PC-9 (cell line): ENCODE results near the gene IDI1. TPM values are rescaled to one million over a fixed set of nuclear protein-coding genes. Genes with fewer than 3 reads are reported as not detected.

Experiments
- BruUV-seq: library from RNA; stranded (reverse); fragments of 400-500 nt; replicated peaks from 2 replicates; lab custom pipeline; 2021; lab: Mats Ljungman, UMichigan
- CTCF ChIA-PET: fragments of 300-600 bp; sonication (Branson Sonifier 250); formaldehyde crosslinking; loops from one replicate; lab custom pipeline; 2022; ENCODE audit warnings: antibody characterized with exemption; lab: Charles Lee
- POLR2A ChIA-PET: fragments of 300-600 bp; sonication (Branson Sonifier 250); formaldehyde crosslinking; loops from one replicate; lab custom pipeline; 2022; ENCODE audit warnings: antibody characterized with exemption; ENCODE audit not compliant: unreplicated experiment; lab: Charles Lee
- DNase-seq, 2 experiments: peaks; one replicate each; pipeline versions ENCODE4 v3.0.0 to v3.0.0-alpha.2; 2015 to 2022; ENCODE audit warnings: mixed read lengths in 1 of 2
- H2AFZ ChIP-seq: fragments of 200-600 bp; sonication (generic); 2 replicates; pipeline ENCODE4 v1.8.1; 2017; ENCODE audit warnings: antibody characterized with exemption
- H3F3A ChIP-seq: fragments of 200-600 bp; sonication (generic); 2 replicates; pipeline ENCODE4 v1.8.1; 2017; ENCODE audit warnings: antibody characterized with exemption, mild to moderate bottlenecking, low read depth; ENCODE audit not compliant: insufficient read depth
- H3K27ac ChIP-seq: fragments of 200-600 bp; sonication (generic); 2 replicates; pipeline ENCODE4 v1.6.1; 2016; ENCODE audit warnings: mixed run types
- H3K27me3 ChIP-seq: fragments of 200-600 bp; sonication (generic); 2 replicates; pipeline ENCODE4 v1.6.1; 2016; ENCODE audit warnings: low read depth, mixed run types; ENCODE audit not compliant: insufficient read depth
- H3K36me3 ChIP-seq: fragments of 200-600 bp; sonication (generic); 2 replicates; pipeline ENCODE4 v1.6.1; 2016; ENCODE audit warnings: low read depth, mixed run types
- H3K4me1 ChIP-seq: fragments of 200-600 bp; sonication (generic); replicated peaks from 2 replicates; pipeline ENCODE4 v1.6.1; 2016; ENCODE audit warnings: mixed run types; ENCODE audit not compliant: insufficient read depth
- H3K4me2 ChIP-seq: fragments of 200-600 bp; sonication (generic); 2 replicates; pipeline ENCODE4 v1.6.1; 2017; ENCODE audit warnings: mixed run types
- H3K4me3 ChIP-seq: fragments of 200-600 bp; sonication (generic); 2 replicates; pipeline ENCODE4 v1.6.1; 2016; ENCODE audit warnings: mixed run types
- H3K79me2 ChIP-seq: fragments of 200-600 bp; sonication (generic); 2 replicates; pipeline ENCODE4 v1.6.1; 2017; ENCODE audit warnings: low read depth, mixed run types
- H3K9me2 ChIP-seq: fragments of 200-600 bp; sonication (generic); 2 replicates; pipeline ENCODE4 v1.8.1; 2017; ENCODE audit warnings: mild to moderate bottlenecking; ENCODE audit not compliant: insufficient read depth
- H3K9me3 ChIP-seq: fragments of 200-600 bp; sonication (generic); 2 replicates; pipeline ENCODE4 v1.8.1; 2016; ENCODE audit warnings: low read depth; ENCODE audit not compliant: insufficient read depth
- H4K20me1 ChIP-seq: fragments of 200-600 bp; sonication (generic); 2 replicates; pipeline ENCODE4 v1.8.1; 2017; ENCODE audit not compliant: insufficient read depth
- EZH2 ChIP-seq: fragments of 200-600 bp; sonication (generic); IDR thresholded peaks from 2 replicates; pipeline ENCODE4 v1.8.0; 2017; ENCODE audit warnings: antibody characterized with exemption, low read depth
- intact Hi-C: fragments of 100-400 bp; cut with micrococcal nuclease; formaldehyde crosslinking; loops from one replicate; pipeline ENCODE4 v1.10.0; 2022; ENCODE audit not compliant: unreplicated experiment
- total RNA-seq: library from RNA; stranded (reverse); gene quantifications from 2 replicates; pipeline ENCODE4 v1.2.3, GENCODE V29; 2021
- TF ChIP-seq, protein P1 (sequence below): fragments of 200-600 bp; sonication (generic); conservative IDR thresholded peaks from 2 replicates; pipeline ENCODE4 v1.6.1; 2017; ENCODE audit warnings: mixed run types, antibody characterized with exemption, mild to moderate bottlenecking, moderate library complexity

IDI1 gene
- total RNA-seq, 1 experiment from 2014 or later = 57.7 TPM

DNA sequence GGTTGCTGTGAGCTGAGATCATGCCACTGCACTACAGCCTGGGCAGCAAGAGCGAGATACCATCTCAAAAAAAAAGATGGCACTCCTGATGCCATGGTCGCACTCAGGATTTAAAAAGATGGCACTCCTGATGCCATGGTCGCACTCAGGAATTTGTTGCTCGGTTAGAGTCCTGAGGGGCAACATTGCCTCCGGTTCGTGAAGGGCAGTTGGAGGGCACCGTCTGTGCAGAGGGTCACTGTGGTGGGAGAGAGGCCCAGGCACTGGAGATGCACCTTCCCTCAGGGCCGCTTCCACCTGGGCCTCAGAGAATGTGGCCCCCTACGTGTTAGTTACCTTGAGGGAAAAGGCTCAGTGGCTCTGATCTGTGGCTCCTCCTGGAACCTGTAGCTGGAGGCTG, 42.3 kb downstream of the IDI1 start:
- no peak overlapping the region for H3K27ac ChIP-seq
- no TSS peak for BruUV-seq
- no peak for DNase-seq
- H3K9me3 ChIP-seq = no peaks in the 10 kb centered on the region
- H4K20me1 ChIP-seq = peaks cover 28% of the 10 kb centered on the region
- H3K9me2 ChIP-seq = no peaks in the 10 kb centered on the region
- H2AFZ ChIP-seq = no peak overlapping the region
- ChIA-PET POLR2A (no interaction called here), CTCF (no interaction called here)
- H3K4me1 ChIP-seq = no peaks in the 10 kb centered on the region
- H3F3A ChIP-seq = no peaks in the 10 kb centered on the region
- H3K79me2 ChIP-seq = peaks cover 15% of the 10 kb centered on the region
- H3K27me3 ChIP-seq = no peaks in the 10 kb centered on the region
- no peak overlapping the region for H3K4me3 ChIP-seq
- H3K36me3 ChIP-seq = peaks cover 26% of the 10 kb centered on the region
- intact Hi-C loops = no loop called here
- TF ChIP-seq, protein P1, sequence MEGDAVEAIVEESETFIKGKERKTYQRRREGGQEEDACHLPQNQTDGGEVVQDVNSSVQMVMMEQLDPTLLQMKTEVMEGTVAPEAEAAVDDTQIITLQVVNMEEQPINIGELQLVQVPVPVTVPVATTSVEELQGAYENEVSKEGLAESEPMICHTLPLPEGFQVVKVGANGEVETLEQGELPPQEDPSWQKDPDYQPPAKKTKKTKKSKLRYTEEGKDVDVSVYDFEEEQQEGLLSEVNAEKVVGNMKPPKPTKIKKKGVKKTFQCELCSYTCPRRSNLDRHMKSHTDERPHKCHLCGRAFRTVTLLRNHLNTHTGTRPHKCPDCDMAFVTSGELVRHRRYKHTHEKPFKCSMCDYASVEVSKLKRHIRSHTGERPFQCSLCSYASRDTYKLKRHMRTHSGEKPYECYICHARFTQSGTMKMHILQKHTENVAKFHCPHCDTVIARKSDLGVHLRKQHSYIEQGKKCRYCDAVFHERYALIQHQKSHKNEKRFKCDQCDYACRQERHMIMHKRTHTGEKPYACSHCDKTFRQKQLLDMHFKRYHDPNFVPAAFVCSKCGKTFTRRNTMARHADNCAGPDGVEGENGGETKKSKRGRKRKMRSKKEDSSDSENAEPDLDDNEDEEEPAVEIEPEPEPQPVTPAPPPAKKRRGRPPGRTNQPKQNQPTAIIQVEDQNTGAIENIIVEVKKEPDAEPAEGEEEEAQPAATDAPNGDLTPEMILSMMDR = no peak
- no peak for TF ChIP-seq EZH2
- no peak overlapping the region for H3K4me2 ChIP-seq

DNA sequence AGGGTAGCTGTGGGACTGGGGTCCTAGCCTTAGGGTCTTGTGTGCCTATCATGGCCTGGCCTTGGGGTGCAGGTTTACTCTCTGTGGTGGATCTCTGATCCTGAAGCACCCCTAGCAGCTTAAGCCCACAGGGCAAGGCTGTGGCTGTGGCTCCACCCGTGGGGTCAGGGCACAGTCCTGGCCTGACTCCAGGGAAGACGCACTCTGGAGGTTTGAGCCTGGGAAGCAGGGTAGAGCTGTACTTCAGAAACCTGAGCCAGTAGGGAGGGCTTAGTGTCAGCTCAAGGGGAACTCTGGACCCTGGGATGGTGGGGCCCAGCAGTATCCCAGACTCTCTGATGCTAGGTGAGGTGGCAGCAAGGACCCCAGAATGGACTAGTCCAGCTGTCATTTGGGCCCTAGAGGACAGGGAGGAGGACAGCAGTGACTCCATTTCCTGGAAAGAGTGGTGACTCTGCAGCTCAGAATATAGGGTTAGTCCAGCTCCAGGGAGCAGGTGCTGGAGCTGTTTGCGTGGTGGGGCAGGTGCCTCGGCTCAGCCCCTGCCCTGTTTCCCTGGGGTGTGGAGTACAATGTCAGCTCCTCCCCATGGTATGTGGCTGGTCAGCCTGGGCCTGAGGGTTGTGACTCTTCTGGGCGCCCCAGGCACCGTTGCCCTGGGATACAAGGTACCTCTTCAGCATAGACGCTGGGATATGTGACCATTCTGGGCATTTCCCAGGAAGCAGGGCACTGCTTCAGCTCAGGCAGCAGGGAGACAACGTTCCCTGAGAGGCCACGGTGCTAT, 44.8 kb downstream of the IDI1 start:
- TF ChIP-seq, protein P1 = no peak
- no peak for TF ChIP-seq EZH2
- no peak overlapping the region for H3K4me3 ChIP-seq
- H3K36me3 ChIP-seq = peaks cover 27% of the 10 kb centered on the region
- no TSS peak for BruUV-seq
- no peaks in the 10 kb centered on the region for H3K9me2 ChIP-seq
- H3K9me3 ChIP-seq = no peaks in the 10 kb centered on the region
- no peak overlapping the region for H3K4me2 ChIP-seq
- 0 out of 2 replicates have a peak, but pooled peaks cover 3% of the 10 kb centered on the region for H3F3A ChIP-seq
- peaks cover 17% of the 10 kb centered on the region for H3K79me2 ChIP-seq
- no peak for DNase-seq
- POLR2A ChIA-PET = no interaction called here
- H4K20me1 ChIP-seq = peaks cover 28% of the 10 kb centered on the region
- H3K27me3 ChIP-seq = no peaks in the 10 kb centered on the region
- H3K27ac ChIP-seq = no peak overlapping the region
- intact Hi-C loops = no loop called here
- H3K4me1 ChIP-seq = no peaks in the 10 kb centered on the region
- CTCF ChIA-PET = no interaction called here
- H2AFZ ChIP-seq = no peak overlapping the region

DNA sequence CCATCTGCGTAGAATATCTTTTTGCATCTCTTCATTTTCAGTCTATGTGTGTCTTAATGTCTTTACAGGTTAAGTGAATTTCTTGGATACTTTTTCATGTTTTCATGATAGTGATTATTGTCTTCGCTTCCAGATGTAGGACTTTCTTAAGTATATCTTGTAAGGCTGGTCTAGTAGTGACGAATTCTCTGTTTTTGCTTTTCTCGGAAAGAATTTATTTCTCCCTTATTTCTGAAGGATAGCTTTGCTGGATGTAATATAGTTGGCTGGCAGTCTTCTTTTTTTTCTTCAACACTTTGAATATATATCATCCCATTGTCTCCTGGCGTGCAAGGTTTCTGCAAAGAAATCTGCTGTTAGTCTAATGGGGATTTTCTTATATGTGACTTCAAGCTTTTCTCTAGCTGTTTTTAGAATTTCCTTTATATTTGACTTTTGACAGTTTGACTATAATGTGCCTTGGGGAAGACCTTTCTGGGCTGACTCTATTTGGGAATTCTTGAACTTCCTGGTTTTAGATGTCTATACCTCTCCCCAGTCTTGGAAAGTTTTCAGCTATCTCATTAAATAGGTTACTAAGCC, 46.4 kb downstream of the IDI1 start:
- H3K4me3 ChIP-seq = no peak overlapping the region
- intact Hi-C loops = no loop called here
- no peaks in the 10 kb centered on the region for H3K4me1 ChIP-seq
- CTCF ChIA-PET = no interaction called here
- no peaks in the 10 kb centered on the region for H3K9me3 ChIP-seq
- peaks cover 26% of the 10 kb centered on the region for H4K20me1 ChIP-seq
- H3K27ac ChIP-seq = no peak overlapping the region
- H3K27me3 ChIP-seq = no peaks in the 10 kb centered on the region
- no peak for DNase-seq
- H3K36me3 ChIP-seq = peaks cover 27% of the 10 kb centered on the region
- H3K4me2 ChIP-seq = no peak overlapping the region
- H2AFZ ChIP-seq = no peak overlapping the region
- no TSS peak for BruUV-seq
- 0 out of 2 replicates have a peak, but pooled peaks cover 3% of the 10 kb centered on the region for H3F3A ChIP-seq
- no peaks in the 10 kb centered on the region for H3K9me2 ChIP-seq
- POLR2A ChIA-PET = no interaction called here
- TF ChIP-seq EZH2 = no peak
- TF ChIP-seq, protein P1 = no peak
- peaks cover 17% of the 10 kb centered on the region for H3K79me2 ChIP-seq
